OCI-LY3 (cell line): Measurements from ENCODE around the gene LIPM.

ENCODE experiments used
- CTCF ChIP-seq: fragments of 200-600, 300-600 bp; sonication (generic); IDR thresholded peaks from 2 replicates; pipeline ENCODE4 v1.5.1; 2014; ENCODE audit warnings: antibody characterized with exemption, low read length, low read depth
- EZH2phosphoT487 ChIP-seq: fragments of 200-600 bp; shearing (Covaris generic); IDR thresholded peaks from 2 replicates; pipeline ENCODE4 v1.6.1; 2018; ENCODE audit warnings: antibody characterized with exemption, mixed run types, low read depth

GRCh38 chr10:88843171-88843570 is 40.6 kb downstream of the LIPM start:
- TF ChIP-seq CTCF (no peak), EZH2phosphoT487 (no peak)
